Spleen (tissue), 11 donors: ENCODE measurements around the gene HOXD10. TPM values are rescaled to one million over a fixed set of nuclear protein-coding genes. Genes with fewer than 3 reads are reported as not detected.

Source experiments
- DNase-seq: peaks from one replicate; pipeline ENCODE4 v3.0.0-alpha.2; 2020
- H3K27ac ChIP-seq, 8 donors: fragments of 200-600 bp; sonication (generic) in 7 of 8; 1 replicate in 4 of 8; 2 replicates in 4 of 8; pipeline versions ENCODE4 v1.5.0 to v1.8.0; 2016 to 2021; ENCODE audit warnings: inconsistent platforms in 4 of 8, mild to moderate bottlenecking in 4 of 8, moderate library complexity in 1 of 8
- H3K27me3 ChIP-seq, 7 donors: fragments of 200-600 bp; sonication (generic) in 6 of 7; replicated peaks in 1 of 7; 1 replicate in 4 of 7; 2 replicates in 3 of 7; pipeline versions ENCODE4 v1.5.0 to v1.8.0; 2016 to 2021; ENCODE audit warnings: inconsistent platforms in 3 of 7, mild to moderate bottlenecking in 1 of 7
- H3K36me3 ChIP-seq, 6 donors: fragments of 200-600 bp; sonication (generic) in 5 of 6; 1 replicate in 4 of 6; 2 replicates in 2 of 6; pipeline versions ENCODE4 v1.5.0 to v1.8.0; 2016 to 2021; ENCODE audit warnings: inconsistent platforms in 2 of 6
- H3K4me1 ChIP-seq, 6 donors: fragments of 200-600 bp; sonication (generic) in 5 of 6; 1 replicate in 3 of 6; 2 replicates in 3 of 6; pipeline versions ENCODE4 v1.5.0 to v1.8.0; 2016 to 2021; ENCODE audit warnings: inconsistent platforms in 3 of 6
- H3K4me3 ChIP-seq, 8 donors: fragments of 200-600 bp; sonication (generic) in 7 of 8; 1 replicate in 4 of 8; 2 replicates in 4 of 8; pipeline versions ENCODE4 v1.5.0 to v1.8.0; 2016 to 2021; ENCODE audit warnings: inconsistent platforms in 4 of 8, mild to moderate bottlenecking in 4 of 8, moderate library complexity in 2 of 8
- H3K9me3 ChIP-seq, 8 donors: fragments of 200-600 bp; sonication (generic) in 7 of 8; 1 replicate in 4 of 8; 2 replicates in 4 of 8; pipeline versions ENCODE4 v1.5.0 to v1.8.0; 2016 to 2021; ENCODE audit warnings: inconsistent platforms in 4 of 8
- POLR2A ChIP-seq, 3 donors: fragments of 450-650 bp; IDR thresholded peaks; one replicate each; pipeline ENCODE4 v1.5.1; 2017; ENCODE audit warnings: antibody characterized with exemption in 3 of 3, mild to moderate bottlenecking in 1 of 3
- POLR2AphosphoS5 ChIP-seq, 3 donors: sonication (generic); formaldehyde crosslinking; IDR thresholded peaks; one replicate each; pipeline ENCODE4 v1.5.1; 2017; ENCODE audit warnings: antibody characterized with exemption in 3 of 3
- whole genome bisulfite sequencing, 5 donors: extraction: QIAGEN DNeasy Blood & Tissue Kit in 3 of 5; methylation state at CpG; one replicate each; pipeline versions ENCODE4 v1.1.5 to v1.1.7; 2013 to 2018; 5-methylcytosine and 5-hydroxymethylcytosine counted together
- intact Hi-C: fragments of 100-400 bp; cut with DNase I; formaldehyde crosslinking; loops from one replicate; pipeline ENCODE4 v1.15.0; 2023; ENCODE audit warnings: low total_unique reads
- polyA plus RNA-seq, 3 donors: library from polyadenylated mRNA; stranded (reverse); fragments of 200-250 nt; gene quantifications; one replicate each; pipeline ENCODE4 v1.2.1, GENCODE V29; 2013
- total RNA-seq, 7 donors: library from RNA; depleted of rRNA in 3 of 7; stranded (reverse); fragments of >200 nt in 3 of 7; fragmentation: NEBNext Ultra II Directional in 4 of 7; extraction: Animal tissue kit (Norgen Biotek cat#: 25700) in 4 of 7; gene quantifications; one replicate each; pipeline versions ENCODE4 v1.1.0 to v1.2.1, GENCODE V29; 2016 to 2021
- TF ChIP-seq, protein P1 (sequence below), 11 experiments: fragments of 200-600 bp in 7 of 11; fragments of 450-650 bp in 4 of 11; sonication (generic) in 4 of 11; IDR thresholded peaks in 8 of 11; conservative IDR thresholded peaks in 3 of 11; 1 replicate in 7 of 11; 2 replicates in 4 of 11; pipeline versions ENCODE4 v1.4.0 to v1.8.0; 2016 to 2021; ENCODE audit warnings: antibody characterized with exemption in 11 of 11, inconsistent platforms in 4 of 11, mild to moderate bottlenecking in 1 of 11
- donor health status: healthy with polysubstance abuse.
- donor health status: DM: no; HTN: no; CAD: no; lungs with moderate emphysema.
- donor health status: DM: no; HTN: no; CAD: no.
- donor health status: Bipolar disorder and iron deficiency.
- donor health status: healthy.
- donor health status: DM: no; HTN: no; CAD: no.
- donor health status: DM: yes; HTN: yes; CAD: no.

Gene HOXD10
- total and polyA plus RNA-seq, 10 donors, result 0.06 TPM; not detected in 9

DNA sequence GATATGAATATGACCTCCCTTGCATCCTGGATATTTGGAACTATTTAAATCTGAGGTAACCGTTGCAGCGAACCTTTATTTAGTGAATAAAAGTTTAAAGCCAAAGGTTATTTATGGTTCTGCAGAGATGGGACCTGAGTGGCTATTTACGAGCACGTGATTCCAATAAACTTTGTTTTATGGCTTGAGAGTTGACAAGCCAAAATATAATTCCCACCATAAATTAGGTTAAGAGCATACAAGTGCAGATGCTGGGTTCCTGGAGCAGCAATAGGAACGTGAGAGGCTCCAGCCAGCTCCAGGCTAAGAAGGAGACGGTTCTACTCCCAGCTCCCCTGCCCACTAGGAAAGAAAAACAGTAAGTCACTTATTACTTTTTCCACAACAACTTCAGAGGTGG is 29.5 kb downstream of the HOXD10 start:
- Histone ChIP-seq H3K9me3 (no peaks in the 10 kb centered on the region), H3K27me3 (peaks cover 0 to 100% (median 49%) of the 10 kb centered on the region in 7 donors), H3K4me1 (peaks cover 0 to 14% (median under 1%) of the 10 kb centered on the region in 6 donors), H3K27ac (no peak overlapping the region), H3K4me3 (no peak overlapping the region), H3K36me3 (no peaks in the 10 kb centered on the region)
- WGBS, 5 donors, result 21 to 46% (median 33%) methylated on average over 6 of the region's 6 CpGs
- intact Hi-C loops, result no loop called here
- no peak for DNase-seq
- TF ChIP-seq, protein P1, sequence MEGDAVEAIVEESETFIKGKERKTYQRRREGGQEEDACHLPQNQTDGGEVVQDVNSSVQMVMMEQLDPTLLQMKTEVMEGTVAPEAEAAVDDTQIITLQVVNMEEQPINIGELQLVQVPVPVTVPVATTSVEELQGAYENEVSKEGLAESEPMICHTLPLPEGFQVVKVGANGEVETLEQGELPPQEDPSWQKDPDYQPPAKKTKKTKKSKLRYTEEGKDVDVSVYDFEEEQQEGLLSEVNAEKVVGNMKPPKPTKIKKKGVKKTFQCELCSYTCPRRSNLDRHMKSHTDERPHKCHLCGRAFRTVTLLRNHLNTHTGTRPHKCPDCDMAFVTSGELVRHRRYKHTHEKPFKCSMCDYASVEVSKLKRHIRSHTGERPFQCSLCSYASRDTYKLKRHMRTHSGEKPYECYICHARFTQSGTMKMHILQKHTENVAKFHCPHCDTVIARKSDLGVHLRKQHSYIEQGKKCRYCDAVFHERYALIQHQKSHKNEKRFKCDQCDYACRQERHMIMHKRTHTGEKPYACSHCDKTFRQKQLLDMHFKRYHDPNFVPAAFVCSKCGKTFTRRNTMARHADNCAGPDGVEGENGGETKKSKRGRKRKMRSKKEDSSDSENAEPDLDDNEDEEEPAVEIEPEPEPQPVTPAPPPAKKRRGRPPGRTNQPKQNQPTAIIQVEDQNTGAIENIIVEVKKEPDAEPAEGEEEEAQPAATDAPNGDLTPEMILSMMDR (IDR thresholded peaks at IDR 0.05 in 8 of 11, conservative IDR thresholded peaks at IDR 0.05 in 3 of 11), result no peak
- TF ChIP-seq POLR2AphosphoS5 (IDR thresholded peaks at IDR 0.05) (no peak), POLR2A (IDR thresholded peaks at IDR 0.05) (no peak)

DNA sequence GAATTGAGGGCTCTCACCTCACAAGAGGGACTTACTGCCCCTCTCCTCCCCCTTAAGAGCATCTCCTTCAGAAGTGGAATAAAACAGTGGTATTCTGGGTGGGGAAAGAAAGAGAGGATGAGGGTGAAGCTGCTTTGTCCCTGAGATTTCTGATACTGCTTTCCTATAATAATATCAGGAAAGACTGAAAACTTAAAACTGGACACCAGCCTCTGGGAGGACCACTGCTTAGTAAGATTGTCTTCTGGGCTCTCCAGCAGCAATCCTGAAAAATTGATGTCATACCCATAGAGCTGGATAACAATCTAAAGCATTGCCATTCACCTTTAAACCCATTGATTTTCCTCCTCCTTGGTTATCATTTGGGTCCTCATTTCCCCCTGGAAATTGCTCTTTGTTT is 30.1 kb downstream of the HOXD10 start:
- peaks cover 0 to 14% (median 2%) of the 10 kb centered on the region in 6 donors for H3K4me1 ChIP-seq
- H3K9me3 ChIP-seq, result no peaks in the 10 kb centered on the region
- H3K27me3 ChIP-seq, result peaks cover 0 to 100% (median 54%) of the 10 kb centered on the region in 7 donors
- TF ChIP-seq POLR2A (IDR thresholded peaks at IDR 0.05), result no peak
- TF ChIP-seq, protein P1 (IDR thresholded peaks at IDR 0.05 in 8 of 11, conservative IDR thresholded peaks at IDR 0.05 in 3 of 11), result no peak
- TF ChIP-seq POLR2AphosphoS5 (IDR thresholded peaks at IDR 0.05), result no peak
- H3K27ac ChIP-seq, result no peak overlapping the region
- H3K36me3 ChIP-seq, result no peaks in the 10 kb centered on the region
- intact Hi-C loops, result no loop called here
- H3K4me3 ChIP-seq, result no peak overlapping the region
- DNase-seq, result no peak

DNA sequence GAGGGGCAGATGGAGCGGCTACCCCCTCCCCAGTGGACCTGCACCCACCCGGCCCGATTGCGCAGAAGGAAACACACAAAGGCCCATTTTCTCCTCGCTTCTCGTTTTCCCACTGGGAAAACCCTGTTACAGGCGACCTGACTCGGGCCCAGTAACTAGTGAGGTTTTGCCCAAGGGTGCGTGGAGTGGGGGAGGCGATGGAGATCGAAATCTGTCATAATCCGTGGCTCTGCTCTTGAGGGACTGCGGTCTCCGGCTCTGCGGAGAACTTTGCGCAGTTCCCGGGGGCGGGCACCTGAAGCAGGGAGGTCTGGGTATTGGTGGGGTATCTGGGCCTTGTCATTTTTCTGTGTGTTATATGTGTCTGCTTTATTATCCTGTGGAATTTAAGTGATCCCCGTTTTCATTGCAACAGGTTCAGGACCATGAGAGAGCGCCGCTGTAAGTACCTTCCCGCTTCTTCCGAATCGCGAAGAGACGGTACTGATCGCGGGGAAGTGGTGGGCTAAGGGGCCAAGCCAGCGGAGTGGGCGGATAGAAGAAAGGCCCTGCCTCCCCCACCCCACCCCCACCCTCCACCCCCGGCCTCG is 30.7 kb downstream of the HOXD10 start:
- intact Hi-C loops, result no loop called here
- Histone ChIP-seq H3K4me1 (peaks cover 0 to 19% (median 4%) of the 10 kb centered on the region in 6 donors), H3K9me3 (no peaks in the 10 kb centered on the region), H3K36me3 (no peaks in the 10 kb centered on the region), H3K27me3 (peaks cover 0 to 100% (median 59%) of the 10 kb centered on the region in 7 donors), H3K27ac (no peak overlapping the region), H3K4me3 (no peak overlapping the region)
- TF ChIP-seq POLR2AphosphoS5 (IDR thresholded peaks at IDR 0.05) (no peak), POLR2A (IDR thresholded peaks at IDR 0.05) (no peak)
- TF ChIP-seq, protein P1 (IDR thresholded peaks at IDR 0.05 in 8 of 11, conservative IDR thresholded peaks at IDR 0.05 in 3 of 11), result no peak
- 24 to 45% (median 34%) methylated on average over 28 to 32 of the region's 32 CpGs for whole genome bisulfite sequencing, 5 donors
- peak; percentile 41 for DNase-seq

DNA sequence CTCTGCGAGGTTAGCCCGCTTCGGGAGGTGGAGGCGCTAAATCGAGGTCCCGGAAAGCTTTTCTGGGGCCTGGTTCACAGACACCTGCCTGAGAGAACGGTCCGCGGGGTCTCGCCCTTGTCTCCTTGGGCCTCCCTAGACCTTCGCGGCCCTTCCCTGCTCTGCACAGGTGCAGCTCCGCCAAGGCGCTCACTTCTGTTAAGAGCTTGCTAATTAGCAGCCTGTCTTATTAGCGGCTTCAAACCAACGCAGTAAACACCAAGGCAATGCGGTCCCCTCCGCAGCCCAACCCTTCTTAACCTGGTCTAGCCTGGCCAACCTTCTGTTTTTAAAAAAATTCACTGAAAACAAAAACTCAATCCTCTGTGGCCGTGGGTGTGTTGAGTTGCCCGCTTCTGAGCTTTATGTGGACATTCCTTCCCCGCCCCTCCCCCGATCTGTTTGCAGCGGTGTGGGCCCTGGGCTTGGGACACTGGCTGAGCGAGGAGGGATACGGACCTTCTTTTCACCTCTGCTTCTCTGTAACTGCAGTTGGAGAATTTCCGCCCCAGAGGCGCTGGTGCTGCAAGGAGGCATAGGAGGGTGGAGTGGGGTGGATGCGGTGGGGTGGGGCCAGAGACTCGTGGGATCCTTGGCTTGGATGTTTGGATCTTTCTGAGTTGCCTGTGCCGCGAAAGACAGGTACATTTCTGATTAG is 31.4 kb downstream of the HOXD10 start:
- peaks cover 0 to 100% (median 65%) of the 10 kb centered on the region in 7 donors for H3K27me3 ChIP-seq
- no peaks in the 10 kb centered on the region for H3K9me3 ChIP-seq
- intact Hi-C loops, result no loop called here
- H3K36me3 ChIP-seq, result no peaks in the 10 kb centered on the region
- 23 to 37% (median 30%) methylated on average over 24 to 31 of the region's 31 CpGs for WGBS, 5 donors
- DNase-seq, result no peak
- TF ChIP-seq POLR2A (IDR thresholded peaks at IDR 0.05), result no peak
- H3K4me3 ChIP-seq, result no peak overlapping the region
- H3K4me1 ChIP-seq, result peaks cover 0 to 25% (median 7%) of the 10 kb centered on the region in 6 donors
- no peak overlapping the region for H3K27ac ChIP-seq
